Mesenteric fat pad (tissue), 1 donor: ENCODE results near the gene HDLBP. TPM values are rescaled to one million over a fixed set of nuclear protein-coding genes. Genes with fewer than 3 reads are reported as not detected.

Experiments
- DNase-seq: peaks from one replicate; pipeline ENCODE4 v3.0.0-alpha.2; 2020; ENCODE audit warnings: low spot score
- total RNA-seq: library from RNA; stranded (reverse); fragmentation: NEBNext Ultra II Directional; extraction: Animal tissue kit (Norgen Biotek cat#: 25700); gene quantifications from one replicate; pipeline ENCODE4 v1.2.1, GENCODE V29; 2021
- donor health status: DM: yes; HTN: yes; CAD: no.

The HDLBP gene
- total RNA-seq, 1 donor from 2014 or later: 492 TPM

DNA sequence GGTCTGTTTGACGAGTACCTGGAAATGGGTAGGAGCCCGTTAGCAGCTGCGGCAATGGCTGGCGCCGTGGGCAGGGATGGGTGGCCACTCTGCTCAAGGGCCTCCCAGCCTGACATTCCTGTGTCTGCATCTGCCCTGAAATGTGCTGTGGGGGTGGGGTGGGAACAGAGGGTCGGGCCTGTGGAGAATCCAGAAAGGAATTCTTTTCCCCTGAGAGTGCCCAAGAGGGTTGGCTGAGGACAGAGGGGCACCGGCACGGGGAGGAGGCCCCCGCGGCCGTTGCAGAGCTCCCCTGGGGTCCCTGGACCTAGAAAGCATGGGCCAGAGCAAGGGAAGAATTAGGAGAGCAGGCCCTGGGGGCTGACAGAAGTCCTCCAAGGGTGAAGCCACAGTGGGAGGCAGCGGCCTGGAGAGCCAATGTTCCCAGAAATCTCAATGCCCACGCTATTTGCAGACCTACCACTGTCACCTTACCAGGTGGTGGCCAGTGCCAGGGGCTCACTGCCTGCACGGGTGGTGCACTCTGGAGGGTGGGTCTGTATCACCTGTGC is 99.2 kb downstream of the HDLBP start:
- DNase-seq: no peak

DNA sequence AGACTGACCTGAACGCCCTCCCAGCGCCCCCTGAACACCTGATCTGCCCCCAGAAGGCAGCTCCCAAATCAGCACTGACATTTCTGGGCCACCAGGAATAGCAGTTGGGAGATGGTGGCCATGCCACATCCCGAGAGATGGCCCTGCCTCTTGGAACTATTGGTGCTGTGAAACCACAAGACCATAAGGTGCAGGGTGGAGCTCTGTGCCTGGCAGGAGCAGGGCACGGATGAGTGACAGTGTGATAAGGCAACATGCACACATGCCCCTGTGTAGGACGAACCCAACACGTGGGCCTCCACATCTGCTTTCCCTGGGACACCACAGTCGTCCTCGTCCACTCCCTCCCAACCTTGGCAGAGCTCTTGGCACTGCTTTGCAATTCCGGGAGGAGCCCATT is 100.1 kb downstream of the HDLBP start:
- DNase-seq: no peak

DNA sequence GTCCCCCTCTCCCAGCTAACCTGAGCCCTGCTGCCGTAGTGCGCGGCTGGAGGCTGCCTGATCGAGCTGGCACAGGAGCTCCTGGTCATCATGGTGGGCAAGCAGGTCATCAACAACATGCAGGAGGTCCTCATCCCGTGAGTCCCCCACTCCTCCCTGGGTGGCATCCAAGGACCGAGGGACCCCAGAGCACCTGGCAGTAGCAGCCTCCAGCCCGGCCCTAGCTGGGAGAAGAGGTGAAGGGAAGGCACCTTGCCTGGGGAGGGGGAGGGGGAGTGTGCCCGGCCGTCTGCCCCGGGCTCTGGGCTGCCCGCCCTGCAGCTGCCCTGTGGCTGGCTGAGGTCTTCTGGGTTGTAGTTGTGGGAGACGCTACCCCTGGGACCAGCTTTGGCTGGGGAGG is 100.7 kb downstream of the HDLBP start:
- DNase-seq: no peak

DNA sequence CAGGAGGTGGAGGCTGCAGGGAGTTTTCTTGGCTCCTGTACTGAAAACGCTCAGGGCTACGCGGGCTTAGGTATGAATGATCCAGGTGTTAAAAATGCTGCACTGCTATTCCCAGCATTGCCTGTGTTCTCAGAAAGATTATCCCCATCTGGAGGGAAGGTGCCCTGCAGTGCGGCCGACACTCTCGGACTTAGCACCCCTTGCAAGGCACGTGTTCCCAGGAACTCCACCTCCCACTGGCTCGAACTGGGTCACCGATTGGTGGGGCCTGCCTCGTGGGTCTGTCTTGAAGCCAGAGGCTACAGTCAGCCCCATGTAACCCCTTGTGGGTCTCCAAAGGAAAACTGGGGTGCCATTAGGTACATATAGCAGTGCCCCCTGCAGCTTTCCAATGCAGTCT is 101.3 kb downstream of the HDLBP start:
- DNase-seq: no peak

DNA sequence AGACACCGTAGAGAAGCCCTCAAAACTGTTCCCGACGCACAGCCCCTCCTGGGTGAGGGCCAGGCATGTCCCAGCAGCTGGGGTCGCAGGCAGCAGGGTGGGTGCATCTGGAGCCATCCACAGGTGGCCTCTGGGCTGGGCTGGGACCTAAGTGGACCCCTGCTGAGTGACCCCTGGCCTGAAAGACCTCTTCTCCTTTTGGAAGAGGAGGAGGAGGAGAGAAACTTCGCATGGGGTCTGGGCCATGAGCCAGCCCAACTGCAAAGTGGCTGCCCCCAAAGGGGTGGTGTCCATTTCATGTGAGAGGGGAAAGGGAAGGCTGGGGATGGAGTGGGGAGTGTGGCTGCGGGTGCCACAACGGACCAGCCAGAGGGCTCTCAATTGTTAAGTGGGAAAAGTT is 101.9 kb downstream of the HDLBP start:
- no peak for DNase-seq

DNA sequence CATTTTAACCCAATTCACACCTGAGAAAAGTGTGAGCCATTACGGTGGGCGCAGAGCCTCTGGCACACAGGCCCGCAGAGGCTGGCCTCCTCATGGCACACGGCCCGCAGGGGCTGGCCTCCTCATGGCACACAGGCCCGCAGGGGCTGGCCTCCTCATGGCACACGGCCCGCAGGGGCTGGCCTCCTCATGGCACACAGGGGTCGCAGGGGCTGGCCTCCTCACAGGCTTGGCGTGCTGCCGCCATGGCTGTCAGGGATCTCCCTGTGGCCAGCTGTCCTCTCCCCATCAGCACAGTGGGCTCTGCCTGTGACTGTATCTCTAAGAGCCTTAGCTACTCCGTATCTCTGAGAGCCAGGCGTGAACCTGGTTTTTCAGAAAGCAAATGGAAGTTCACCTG is 102.4 kb downstream of the HDLBP start:
- no peak for DNase-seq

DNA sequence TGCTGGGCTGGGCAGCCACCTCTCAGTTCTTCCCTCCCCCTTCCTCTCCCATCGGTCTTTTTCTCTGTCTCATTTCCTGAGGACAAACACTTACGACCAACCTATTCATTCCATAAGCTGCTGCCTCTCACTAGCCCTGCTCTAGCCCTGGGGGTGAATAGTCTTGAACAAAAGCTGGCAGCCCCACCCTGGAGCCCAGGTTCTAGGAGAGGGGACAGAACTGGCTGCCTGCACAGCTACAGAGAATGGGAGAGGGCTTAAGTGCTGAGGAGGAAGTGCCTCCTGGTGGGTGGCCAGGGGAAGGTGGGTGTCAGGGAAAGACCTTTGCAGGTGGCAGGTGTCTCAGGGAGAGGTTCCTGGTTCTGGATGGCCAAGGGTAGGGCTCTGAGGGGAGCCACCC is 104.2 kb downstream of the HDLBP start:
- DNase-seq: no peak

DNA sequence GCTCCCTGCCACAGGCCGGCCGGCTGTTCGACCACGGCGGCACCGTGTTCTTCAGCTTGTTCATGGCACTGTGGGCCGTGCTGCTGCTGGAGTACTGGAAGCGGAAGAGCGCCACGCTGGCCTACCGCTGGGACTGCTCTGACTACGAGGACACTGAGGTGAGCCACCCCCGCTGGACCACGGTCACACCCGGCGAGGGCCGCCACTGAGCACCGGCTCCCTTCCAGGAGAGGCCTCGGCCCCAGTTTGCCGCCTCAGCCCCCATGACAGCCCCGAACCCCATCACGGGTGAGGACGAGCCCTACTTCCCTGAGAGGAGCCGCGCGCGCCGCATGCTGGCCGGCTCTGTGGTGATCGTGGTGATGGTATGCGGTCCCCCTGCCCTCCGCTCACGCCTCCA is 106.2 kb downstream of the HDLBP start:
- no peak for DNase-seq

DNA sequence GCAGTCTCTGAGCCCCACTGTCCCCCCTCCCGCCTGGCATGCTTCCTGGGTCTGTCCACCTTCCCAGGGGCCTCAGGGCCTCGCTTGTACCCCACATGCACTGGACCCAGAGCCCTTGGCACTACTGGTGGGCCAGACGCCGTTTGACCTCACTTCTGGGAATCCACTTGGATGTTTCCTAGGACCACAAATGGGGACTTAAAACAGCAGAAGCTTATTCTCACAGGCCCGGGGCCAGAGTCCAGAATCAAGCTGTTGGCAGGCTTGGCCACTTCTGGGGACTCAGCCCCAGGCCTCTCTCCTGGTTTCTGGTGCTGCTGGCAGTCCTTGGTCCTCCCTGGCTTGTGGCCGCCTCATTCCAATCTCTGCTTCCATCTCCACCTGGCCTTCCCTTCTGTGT is 107.4 kb downstream of the HDLBP start:
- no peak for DNase-seq

DNA sequence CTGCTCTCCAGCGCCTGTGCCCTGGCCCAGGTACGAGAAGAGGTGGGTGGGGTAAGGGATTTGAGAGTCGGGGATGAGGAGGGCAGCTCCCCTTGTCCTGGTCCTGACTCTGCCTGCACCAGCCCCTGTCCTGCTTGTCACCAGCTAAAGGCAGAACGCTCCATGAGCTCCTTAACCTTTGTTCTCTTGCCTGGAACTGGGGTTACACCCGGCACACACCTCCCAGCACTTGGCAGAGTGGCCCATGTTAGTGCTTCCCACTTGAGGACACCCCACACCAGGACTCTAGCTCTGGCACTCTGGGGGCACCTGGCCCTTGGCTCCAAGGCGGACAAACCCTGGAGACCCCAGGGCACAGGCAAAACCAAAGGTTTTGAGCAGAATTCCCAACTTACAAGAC is 107.8 kb downstream of the HDLBP start:
- DNase-seq: no peak

DNA sequence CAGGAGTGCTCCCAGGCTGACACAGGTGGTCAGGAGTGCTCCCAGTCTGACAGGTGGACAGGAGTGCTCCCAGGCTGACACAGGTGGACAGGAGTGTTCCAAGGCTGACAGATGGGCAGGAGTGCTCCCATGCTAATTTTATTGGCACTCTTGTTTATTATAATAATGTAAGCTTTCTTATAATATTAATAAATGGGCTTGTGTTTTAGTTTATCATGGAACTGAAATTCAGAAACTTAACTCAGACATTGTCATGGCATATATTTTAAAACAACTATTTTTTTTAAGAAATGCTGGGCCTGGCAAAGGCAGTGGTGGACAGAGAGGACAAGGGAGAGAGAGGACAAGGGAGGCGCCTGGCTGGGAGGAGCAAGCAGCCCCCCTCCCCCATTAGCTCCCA is 108.3 kb downstream of the HDLBP start:
- DNase-seq: no peak

DNA sequence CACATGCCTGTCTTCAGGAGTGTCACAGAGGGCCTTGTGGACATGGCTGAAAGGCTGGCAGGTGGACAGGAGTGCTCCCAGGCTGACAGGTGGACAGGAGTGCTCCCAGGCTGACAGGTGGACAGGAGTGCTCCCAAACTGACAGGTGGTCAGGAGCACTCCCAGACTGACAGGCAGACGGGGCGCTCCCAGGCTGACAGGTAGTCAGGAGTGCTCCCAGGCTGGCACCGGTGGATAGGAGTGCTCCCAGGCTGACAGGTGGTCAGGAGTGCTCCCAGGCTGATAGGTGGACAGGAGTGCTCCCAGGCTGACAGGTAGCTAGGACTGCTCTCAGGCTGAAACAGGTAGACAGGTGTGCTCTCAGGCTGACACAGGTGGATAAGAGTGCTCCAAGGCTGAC is 110.4 kb downstream of the HDLBP start:
- no peak for DNase-seq

DNA sequence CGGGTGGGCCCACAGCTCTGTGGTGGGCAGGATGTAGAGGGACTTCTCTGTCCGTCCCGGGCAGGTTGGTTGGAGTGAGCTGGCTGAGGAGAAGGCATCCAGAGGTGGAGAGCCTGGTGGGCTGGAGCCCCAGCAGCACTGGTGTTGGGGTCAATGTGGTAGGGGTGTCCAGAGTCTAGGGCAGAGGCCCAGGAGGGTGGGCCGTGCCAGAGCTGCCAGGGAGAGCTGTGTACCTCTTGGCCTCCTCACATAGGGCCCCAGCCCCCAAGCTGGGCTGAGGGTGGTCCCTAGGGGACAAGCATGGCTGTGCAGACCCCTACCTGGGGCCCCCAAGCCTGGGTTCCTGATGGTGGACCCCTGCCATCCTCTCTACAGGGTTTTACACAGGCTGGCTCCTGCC is 111.0 kb downstream of the HDLBP start:
- no peak for DNase-seq

DNA sequence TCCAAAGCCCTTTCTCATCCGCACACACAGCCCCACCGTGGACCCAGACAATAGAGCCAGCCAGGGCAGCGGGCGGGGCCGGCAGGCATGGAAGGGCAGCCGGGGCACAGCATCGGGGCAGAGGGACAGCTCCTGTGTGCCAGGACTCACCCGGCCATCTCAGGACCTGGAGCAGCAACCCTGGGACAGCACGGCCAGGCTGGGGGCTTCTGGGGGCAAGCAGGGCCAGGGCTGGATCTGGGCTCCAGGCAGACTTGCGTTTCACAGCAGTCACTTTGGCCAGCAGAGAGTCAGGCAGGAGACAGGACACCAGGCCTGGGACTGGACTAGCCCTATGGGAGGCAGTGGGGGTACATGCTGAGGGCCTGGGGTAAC is 111.5 kb downstream of the HDLBP start:
- DNase-seq: no peak

DNA sequence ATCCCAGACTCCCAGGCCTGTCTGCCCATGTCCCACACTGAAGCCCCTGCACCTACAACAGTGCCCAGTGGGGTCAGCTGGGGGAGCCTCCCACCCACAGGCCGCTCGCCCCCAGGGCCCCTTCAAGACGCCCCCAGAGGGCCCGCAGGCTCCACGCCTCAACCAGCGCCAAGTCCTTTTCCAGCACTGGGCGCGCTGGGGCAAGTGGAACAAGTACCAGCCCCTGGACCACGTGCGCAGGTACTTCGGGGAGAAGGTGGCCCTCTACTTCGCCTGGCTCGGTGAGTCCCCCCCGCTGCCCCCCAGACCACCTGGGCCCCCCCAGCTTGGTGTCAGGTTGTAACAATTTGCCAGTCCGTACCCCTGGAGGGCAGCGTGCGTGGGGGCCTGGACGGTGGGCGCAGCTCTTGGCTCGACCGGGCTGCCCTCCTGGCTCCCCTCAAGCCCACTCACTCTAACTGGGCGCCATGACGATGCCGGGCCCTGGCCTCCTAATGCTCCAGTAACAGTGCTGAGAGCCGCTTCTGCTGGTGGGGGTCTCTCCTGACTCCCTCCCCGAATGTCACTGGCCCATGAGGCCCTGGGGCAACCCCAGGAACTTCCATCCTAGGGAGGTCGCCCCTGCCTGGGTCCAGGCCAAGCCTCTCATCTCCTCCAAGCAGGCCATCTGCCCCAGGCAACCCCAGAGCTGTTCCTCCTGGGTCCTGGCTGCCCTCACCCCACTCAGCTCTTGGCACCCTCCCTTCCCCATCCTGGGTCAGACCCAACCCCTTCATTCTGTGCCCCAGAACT is 112.1 kb downstream of the HDLBP start:
- DNase-seq: no peak

DNA sequence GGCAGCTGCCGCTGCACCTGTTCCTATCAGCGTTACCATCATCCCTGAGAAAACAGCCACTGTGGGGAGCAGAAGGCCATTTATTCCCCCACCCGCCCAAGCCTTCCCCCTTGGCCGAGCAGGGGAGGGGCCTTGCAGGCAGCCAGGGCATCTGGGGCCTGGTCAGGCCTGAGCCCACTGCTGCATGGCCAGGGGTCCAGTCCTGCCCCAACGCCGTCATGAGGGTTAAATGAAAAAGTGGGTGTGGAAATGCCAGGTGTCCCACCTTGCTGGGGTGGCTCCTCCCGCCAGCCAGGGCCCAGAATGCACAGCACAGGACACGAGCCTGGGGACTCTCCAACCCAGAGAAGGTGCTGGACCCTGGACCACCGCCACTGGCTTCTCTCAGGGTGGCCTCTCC is 112.8 kb downstream of the HDLBP start:
- DNase-seq: no peak

DNA sequence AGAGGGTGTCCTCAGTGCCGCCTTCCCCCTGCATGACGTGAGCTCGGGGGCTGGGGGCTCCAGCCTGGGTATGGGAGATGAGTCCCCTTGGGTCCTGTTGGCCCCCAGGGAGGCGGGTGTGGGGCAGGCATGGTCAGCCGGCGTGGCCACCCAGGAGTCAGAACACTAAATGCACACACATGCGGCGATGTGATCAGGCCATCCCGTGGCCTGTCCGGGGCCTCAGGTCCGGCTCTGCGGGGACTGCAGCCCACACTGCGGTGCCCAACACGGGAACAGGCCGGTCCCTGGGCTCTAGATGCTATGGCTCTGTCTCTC is 113.2 kb downstream of the HDLBP start:
- no peak for DNase-seq

DNA sequence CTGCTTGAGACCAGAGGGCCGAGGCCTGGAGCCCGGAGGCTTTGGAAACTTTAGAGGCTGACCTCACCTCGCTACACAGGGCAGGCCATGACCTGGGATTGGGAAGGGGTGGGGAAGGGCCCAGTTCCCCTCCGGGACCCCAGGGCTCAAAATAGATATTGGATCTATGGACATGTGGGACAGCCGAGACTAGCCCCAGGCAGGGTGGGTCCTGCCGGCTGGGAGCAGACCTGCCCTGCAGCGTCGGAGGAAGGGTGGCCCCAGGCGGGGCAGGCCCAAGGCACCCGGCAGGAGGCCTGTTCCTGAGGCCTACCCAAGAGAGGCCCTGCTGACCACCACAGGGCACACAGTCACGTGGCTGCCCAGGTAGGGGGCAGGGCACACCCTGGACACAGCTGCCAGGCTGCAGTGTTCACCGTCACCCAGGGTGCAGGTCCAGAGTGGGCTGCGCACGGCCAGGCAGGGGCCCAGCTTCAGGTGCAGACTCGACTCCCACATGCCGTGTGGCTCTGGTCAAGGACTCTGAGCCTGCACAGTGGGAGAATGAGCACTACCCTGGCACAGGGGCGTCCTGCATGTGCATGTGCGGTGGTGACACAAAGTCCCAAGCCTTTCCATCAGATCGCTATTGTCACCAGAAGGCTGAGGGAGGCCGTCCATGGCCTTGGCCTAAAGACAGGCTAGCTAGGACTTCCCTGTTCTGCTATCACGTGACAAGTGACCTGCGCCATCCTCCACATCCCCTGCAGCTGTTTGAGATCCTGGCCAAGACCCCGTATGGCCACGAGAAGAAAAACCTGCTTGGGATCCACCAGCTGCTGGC is 113.8 kb downstream of the HDLBP start:
- no peak for DNase-seq

DNA sequence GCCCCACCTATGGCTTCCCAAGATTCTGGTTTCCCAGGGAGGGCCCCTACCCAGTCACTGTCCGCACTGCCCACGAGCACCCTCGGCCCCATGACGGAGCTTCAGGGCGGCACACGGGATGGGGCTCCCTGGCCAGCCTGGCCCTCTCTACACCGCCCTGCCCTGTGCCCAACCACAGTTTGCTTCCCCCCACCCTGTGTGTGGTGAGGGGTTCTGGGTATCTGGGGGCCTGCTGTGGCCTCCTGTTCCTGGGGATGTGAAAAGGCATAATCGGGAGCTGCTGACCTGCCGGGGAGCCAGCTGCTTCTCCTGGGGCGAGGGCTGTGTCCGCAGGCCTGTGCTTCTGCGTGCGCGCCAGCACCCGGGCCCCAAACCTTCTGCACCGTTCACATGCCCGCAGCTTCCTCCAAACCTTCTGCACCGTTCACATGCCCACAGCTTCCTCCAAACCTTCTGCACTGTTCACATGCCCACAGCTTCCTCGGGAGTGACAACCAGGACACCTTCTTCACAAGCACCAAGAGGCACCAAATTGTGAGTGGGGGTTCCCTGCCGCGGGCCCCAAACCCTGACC is 114.6 kb downstream of the HDLBP start:
- DNase-seq: no peak

DNA sequence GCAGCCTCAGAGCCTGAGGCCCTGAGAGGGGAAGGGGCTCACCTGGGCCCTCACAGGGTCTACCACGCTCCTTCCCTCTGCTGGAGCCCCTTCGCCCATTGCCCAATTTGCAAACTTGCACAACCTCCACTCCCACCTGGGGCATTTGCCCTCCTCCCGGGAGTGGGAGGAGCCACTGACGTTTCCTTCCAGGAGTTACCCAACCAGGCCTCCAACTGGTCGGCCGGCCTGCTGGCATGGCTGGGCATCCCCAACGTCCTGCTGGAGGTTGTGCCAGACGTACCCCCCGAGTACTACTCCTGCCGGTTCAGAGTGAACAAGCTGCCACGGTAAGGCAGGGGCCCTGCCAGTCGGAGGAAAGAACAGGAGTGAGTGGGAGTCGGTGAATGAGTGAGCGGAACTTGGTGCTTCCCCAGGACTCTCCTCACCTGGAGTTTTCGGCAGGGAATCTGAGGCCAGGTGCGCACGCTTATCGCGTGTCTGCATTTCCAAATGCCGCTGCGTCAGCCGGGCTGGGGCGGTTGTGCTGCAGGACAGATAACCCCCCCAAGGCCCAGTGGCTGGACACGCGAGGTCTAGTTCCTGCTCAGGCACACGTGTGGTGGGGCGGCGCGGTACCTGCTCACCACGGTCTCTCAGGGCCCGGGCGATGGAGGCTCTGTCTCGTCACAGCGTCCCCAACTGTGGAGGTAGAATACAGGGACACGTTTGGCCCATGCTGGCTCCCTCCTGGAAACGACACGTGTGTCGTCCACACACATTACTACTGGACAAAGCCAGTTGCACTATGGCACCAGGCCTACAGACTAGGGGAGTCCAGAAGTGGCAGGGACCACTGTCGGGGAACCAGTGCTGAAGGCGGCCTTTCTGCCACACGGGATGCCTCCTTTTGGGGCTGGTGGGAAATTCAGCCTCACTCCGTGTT is 115.3 kb downstream of the HDLBP start:
- no peak for DNase-seq

DNA sequence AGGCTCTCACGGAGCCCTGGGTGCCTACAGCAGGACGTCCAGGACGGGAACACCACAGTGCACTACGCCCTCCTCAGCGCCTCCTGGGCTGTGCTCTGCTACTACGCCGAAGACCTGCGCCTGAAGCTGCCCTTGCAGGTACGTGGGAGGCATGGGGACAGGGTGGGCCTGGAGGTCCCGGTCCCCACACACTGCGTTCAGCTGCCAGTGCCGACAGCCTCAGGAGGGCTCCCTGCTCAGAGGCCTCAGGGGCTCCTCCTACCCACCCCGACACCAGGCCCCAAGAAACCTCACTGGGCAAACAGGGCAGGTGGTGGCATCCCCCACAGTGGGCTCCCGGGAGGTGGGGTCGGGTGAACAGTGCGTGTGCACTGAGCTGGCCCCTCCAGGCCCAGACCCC is 116.2 kb downstream of the HDLBP start:
- no peak for DNase-seq
